Ishikawa (cell line): Measurements from ENCODE around the gene SDR42E2.

ENCODE experiments used
- CEBPB ChIP-seq: IDR thresholded peaks from 2 replicates; pipeline ENCODE4 v1.6.1; 2012
- CREB1 ChIP-seq: IDR thresholded peaks from 2 replicates; pipeline ENCODE4 v1.6.1; 2012; ENCODE audit warnings: low read depth
- EGR1 ChIP-seq: IDR thresholded peaks from 2 replicates; pipeline ENCODE4 v1.6.1; 2012
- EP300 ChIP-seq: IDR thresholded peaks from 2 replicates; pipeline ENCODE4 v1.6.1; 2012; ENCODE audit warnings: borderline replicate concordance
- FOXM1 ChIP-seq: IDR thresholded peaks from 2 replicates; pipeline ENCODE4 v1.6.1; 2012; ENCODE audit warnings: low read depth, borderline replicate concordance
- NFIC ChIP-seq: IDR thresholded peaks from 2 replicates; pipeline ENCODE4 v1.6.1; 2012
- RAD21 ChIP-seq: IDR thresholded peaks from 2 replicates; pipeline ENCODE4 v1.6.1; 2012; ENCODE audit warnings: low read depth
- TAF1 ChIP-seq: IDR thresholded peaks from 2 replicates; pipeline ENCODE4 v1.6.1; 2012; ENCODE audit warnings: low read depth, mild to moderate bottlenecking
- TCF12 ChIP-seq: IDR thresholded peaks from 2 replicates; pipeline ENCODE4 v1.6.1; 2012; ENCODE audit warnings: low read depth
- TEAD4 ChIP-seq: IDR thresholded peaks from 2 replicates; pipeline ENCODE4 v1.6.1; 2012
- YY1 ChIP-seq: IDR thresholded peaks from 2 replicates; pipeline ENCODE4 v1.6.1; 2012; ENCODE audit warnings: low read depth
- ZBTB7A ChIP-seq: IDR thresholded peaks from 2 replicates; pipeline ENCODE4 v1.6.1; 2012; ENCODE audit warnings: low read depth
- TF ChIP-seq, protein P1 (sequence below): IDR thresholded peaks from 2 replicates; pipeline ENCODE4 v1.6.1; 2012; ENCODE audit warnings: low read depth, mild to moderate bottlenecking
- TF ChIP-seq, protein P2 (sequence below): IDR thresholded peaks from 2 replicates; pipeline ENCODE4 v1.6.1; 2012
- TF ChIP-seq, protein P3 (sequence below): IDR thresholded peaks from 2 replicates; pipeline ENCODE4 v1.6.1; 2012

Gene SDR42E2

DNA sequence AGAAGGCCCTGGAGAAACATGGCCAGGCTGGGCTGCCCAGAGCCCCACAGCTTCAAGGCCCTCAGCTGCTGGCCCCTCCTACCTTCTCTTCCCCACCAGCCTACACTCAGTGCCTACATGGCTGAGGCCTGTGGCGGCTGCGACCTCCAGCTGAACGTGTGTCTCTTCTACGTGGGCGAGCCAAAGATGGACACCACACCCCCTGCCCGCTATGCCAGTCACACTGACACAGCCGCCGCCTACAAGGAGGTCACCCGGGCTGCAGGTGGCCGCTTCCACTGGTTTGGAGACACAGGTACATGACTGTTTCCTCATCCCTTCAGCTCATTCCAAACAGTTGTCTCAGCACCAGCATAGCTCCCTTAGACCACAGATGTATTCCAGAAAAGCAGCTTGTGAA, 29.5 kb upstream of the SDR42E2 start:
- TF ChIP-seq FOXM1 = no peak
- no peak for TF ChIP-seq CEBPB
- TF ChIP-seq EGR1 = no peak
- no peak for TF ChIP-seq EP300
- TF ChIP-seq NFIC = no peak
- TF ChIP-seq, protein P1, sequence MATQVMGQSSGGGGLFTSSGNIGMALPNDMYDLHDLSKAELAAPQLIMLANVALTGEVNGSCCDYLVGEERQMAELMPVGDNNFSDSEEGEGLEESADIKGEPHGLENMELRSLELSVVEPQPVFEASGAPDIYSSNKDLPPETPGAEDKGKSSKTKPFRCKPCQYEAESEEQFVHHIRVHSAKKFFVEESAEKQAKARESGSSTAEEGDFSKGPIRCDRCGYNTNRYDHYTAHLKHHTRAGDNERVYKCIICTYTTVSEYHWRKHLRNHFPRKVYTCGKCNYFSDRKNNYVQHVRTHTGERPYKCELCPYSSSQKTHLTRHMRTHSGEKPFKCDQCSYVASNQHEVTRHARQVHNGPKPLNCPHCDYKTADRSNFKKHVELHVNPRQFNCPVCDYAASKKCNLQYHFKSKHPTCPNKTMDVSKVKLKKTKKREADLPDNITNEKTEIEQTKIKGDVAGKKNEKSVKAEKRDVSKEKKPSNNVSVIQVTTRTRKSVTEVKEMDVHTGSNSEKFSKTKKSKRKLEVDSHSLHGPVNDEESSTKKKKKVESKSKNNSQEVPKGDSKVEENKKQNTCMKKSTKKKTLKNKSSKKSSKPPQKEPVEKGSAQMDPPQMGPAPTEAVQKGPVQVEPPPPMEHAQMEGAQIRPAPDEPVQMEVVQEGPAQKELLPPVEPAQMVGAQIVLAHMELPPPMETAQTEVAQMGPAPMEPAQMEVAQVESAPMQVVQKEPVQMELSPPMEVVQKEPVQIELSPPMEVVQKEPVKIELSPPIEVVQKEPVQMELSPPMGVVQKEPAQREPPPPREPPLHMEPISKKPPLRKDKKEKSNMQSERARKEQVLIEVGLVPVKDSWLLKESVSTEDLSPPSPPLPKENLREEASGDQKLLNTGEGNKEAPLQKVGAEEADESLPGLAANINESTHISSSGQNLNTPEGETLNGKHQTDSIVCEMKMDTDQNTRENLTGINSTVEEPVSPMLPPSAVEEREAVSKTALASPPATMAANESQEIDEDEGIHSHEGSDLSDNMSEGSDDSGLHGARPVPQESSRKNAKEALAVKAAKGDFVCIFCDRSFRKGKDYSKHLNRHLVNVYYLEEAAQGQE = no peak
- TF ChIP-seq, protein P2, sequence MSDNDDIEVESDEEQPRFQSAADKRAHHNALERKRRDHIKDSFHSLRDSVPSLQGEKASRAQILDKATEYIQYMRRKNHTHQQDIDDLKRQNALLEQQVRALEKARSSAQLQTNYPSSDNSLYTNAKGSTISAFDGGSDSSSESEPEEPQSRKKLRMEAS = no peak
- no peak for TF ChIP-seq YY1
- no peak for TF ChIP-seq CREB1
- no peak for TF ChIP-seq TAF1
- no peak for TF ChIP-seq TCF12
- no peak for TF ChIP-seq ZBTB7A
- TF ChIP-seq, protein P3, sequence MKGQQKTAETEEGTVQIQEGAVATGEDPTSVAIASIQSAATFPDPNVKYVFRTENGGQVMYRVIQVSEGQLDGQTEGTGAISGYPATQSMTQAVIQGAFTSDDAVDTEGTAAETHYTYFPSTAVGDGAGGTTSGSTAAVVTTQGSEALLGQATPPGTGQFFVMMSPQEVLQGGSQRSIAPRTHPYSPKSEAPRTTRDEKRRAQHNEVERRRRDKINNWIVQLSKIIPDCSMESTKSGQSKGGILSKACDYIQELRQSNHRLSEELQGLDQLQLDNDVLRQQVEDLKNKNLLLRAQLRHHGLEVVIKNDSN = no peak
- no peak for TF ChIP-seq TEAD4
- no peak for TF ChIP-seq RAD21

DNA sequence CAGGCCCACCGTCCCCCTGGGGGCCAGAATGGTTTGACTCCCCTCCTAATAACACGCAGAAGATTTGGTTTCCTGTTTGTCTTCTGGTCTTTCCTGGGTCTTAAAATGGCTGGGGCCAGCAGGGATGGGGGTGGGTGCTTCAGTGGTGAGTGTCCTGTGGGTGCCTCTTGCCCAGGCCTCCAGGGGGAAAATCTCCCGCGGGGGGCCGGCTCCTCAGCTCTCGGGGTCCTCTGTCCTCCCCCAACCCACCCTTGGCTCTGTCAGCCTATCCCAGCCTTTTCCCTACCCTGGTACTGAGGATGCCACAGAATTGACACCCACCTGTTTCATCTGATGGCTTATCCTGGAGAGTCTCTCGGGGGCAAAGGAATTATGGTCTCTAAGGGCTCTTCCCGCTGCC, 23.8 kb upstream of the SDR42E2 start:
- TF ChIP-seq EGR1 (no peak), RAD21 (no peak), YY1 (no peak), ZBTB7A (no peak), TCF12 (no peak), TAF1 (no peak)
- TF ChIP-seq, protein P1 = no peak

DNA sequence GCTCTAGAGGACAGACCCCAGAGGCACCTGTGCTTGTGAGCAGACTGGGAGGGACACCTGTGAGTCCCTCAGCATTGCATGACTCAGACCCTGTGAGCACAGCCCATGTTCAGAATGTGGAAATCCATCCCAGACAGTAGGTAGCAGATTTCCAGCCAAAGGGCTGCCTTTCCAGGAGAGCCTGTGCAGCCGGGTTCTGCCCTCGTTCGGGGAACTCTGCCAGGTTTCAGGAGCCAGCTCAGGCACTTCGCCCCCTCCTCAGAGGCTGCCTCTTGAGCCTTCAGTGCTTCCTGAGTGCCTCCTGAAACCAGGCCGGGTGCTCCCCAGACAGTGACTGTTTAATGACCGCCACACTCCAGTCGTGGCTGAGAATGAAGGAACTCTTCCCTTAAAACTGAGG, 23.3 kb upstream of the SDR42E2 start:
- TF ChIP-seq TEAD4 = no peak
- no peak for TF ChIP-seq RAD21
- TF ChIP-seq, protein P1 = no peak
- no peak for TF ChIP-seq ZBTB7A
- no peak for TF ChIP-seq EP300
- TF ChIP-seq, protein P3 = no peak
- TF ChIP-seq CEBPB = no peak
- TF ChIP-seq EGR1 = no peak
- TF ChIP-seq YY1 = no peak
- TF ChIP-seq, protein P2 = no peak
- TF ChIP-seq TAF1 = no peak
- TF ChIP-seq FOXM1 = no peak
- TF ChIP-seq TCF12 = no peak
- no peak for TF ChIP-seq NFIC
- TF ChIP-seq CREB1 = no peak

DNA sequence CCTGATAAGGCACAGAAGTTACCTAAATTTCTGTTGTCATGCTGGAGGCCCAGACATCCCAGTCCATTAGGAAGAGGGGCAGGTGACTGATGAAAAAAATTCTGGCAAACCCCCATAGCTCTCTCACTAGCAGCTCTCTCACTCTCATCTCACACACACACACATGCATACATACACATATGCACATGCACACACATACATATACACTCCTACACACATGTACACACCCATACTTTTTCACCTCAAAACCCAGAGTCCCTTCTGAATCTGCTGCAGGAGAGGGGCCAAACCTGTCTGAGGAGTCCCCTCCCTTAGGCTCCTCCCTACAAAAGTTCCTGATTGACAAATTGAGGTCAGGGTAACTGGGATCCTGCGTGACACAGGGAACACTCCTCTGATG, 22.6 kb upstream of the SDR42E2 start:
- TF ChIP-seq TEAD4 (no peak), TAF1 (no peak), EP300 (no peak), EGR1 (no peak), CEBPB (no peak), CREB1 (no peak), ZBTB7A (no peak), YY1 (no peak), TCF12 (no peak), FOXM1 (no peak), NFIC (no peak), RAD21 (no peak)
- TF ChIP-seq, protein P1 = no peak
- TF ChIP-seq, protein P3 = no peak
- TF ChIP-seq, protein P2 = no peak
